ENCODE results near the gene ITPK1.

Gene ITPK1

DNA sequence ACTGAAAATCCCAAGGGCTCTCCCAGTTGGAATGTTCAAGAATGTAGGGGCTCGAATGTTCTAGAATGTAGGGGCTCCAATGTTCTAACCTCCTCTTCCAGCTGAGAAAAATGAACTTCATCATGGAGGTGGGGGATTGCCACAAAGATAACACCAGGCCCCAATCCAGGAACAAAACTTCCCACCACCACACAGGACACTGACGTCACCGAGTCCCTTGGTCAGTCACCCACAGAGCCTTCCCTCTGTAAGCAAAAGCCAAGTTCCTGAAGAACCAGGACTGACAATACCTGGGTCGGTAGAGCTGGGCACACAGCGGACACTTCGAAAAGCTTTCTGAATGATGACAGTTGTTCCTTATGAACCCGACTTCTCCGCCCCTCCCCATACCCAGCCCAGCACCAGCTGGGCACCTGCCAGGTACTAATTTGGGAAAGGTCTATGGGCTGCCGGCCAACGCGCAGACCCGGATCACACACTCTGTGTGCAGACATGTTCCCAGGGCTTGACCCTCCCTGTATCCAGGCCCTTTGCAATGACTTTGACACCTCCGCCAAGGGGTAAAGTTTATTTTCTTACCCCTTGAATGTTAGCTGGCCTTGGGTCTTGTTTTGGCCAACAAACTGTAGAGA is 18.9 kb downstream of the ITPK1 start:
- TF ChIP-seq EP300 (IDR thresholded peaks at IDR 0.05; ENCODE audit: borderline replicate concordance) (no peak), RAD21 (IDR thresholded peaks at IDR 0.05; ENCODE audit: low read depth) (no peak), YY1 (IDR thresholded peaks at IDR 0.05; ENCODE audit: low read depth) (no peak), EGR1 (IDR thresholded peaks at IDR 0.05) (no peak), NFIC (IDR thresholded peaks at IDR 0.05) (no peak)

DNA sequence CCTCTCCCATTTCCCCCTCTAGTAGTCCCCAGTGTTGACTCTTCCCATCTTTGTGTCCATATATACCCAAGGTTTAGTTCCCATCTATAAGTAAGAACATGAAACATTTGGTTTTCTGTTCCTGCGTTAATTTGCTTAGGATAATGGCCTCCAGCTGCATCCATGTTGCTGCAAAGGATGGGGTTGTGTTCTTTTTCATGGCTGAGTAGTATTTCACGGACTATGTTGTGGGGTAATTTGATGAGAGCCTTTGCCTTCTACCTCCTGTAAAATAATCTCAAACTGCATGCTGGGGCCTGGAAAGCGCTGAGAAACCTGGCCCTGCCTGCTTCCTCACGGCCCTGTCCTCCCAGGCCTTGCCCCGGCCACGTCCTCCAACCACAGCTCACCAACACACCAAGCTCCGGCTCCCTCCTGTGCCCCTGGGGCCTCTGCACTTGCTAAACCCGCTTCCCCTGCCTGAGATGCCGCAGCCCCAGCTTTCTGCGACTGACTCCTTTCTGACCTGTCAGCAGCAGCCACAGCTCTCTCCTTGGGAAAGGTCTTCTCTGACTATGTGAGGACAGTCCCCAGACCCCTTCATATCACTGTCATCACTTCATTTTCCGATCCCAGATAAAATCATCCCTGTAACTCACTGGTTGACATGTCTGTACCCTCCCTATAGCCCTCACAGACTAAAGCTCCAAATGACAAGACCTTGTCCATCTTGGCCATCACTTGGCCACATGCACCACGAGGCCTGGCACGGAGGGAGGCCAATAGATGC is 19.8 kb downstream of the ITPK1 start:
- TF ChIP-seq EGR1 (IDR thresholded peaks at IDR 0.05), result no peak
- TF ChIP-seq TEAD4 (IDR thresholded peaks at IDR 0.05), result no peak
- TF ChIP-seq YY1 (IDR thresholded peaks at IDR 0.05; ENCODE audit: low read depth), result no peak
- TF ChIP-seq TCF12 (IDR thresholded peaks at IDR 0.05; ENCODE audit: low read depth), result no peak
- TF ChIP-seq RAD21 (IDR thresholded peaks at IDR 0.05; ENCODE audit: low read depth), result no peak
- no peak for TF ChIP-seq EP300 (IDR thresholded peaks at IDR 0.05; ENCODE audit: borderline replicate concordance)
- no peak for TF ChIP-seq FOXM1 (IDR thresholded peaks at IDR 0.05; ENCODE audit: borderline replicate concordance, low read depth)
- TF ChIP-seq NFIC (IDR thresholded peaks at IDR 0.05), result no peak

DNA sequence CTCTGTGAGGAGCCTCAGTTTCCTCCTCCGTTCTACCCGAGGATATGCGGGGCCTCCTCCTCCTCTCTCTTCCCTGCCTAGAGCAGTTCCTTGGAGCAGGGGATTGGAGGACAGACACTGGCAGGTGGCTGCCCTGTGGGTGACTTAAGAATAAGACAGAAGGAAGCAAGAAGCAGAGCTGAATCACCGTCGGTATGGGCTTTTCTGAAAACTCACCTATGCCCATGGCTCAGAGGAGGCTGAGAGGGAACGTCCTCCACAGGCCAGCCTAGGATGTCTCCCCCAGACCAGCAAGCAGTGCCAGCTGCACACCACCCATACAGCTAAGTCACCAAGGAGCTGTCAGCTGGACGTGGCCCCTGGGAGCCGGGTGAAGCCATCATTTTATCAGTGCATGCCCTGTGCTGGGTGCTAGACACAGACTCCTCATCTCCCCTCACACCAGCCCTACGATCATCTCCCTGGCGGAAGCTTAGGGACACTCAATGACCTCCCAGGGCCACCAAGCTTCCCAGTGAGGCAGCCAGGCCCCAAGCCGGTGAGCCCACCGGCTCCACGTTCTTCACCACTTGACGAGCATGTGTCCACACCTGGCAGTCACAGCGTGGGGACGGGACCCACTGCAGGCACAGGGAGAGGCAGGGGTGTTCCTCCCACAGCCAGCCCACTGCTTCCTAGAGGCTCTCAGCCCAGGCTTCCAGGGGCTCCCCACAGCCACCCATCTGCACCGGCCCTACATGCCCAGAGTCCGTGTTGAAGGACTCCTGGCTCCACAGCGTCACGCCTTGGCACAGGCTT is 21.4 kb downstream of the ITPK1 start:
- TF ChIP-seq NFIC (IDR thresholded peaks at IDR 0.05) (no peak), ZBTB7A (IDR thresholded peaks at IDR 0.05; ENCODE audit: low read depth) (no peak), TEAD4 (IDR thresholded peaks at IDR 0.05) (no peak), RAD21 (IDR thresholded peaks at IDR 0.05; ENCODE audit: low read depth) (no peak), EP300 (IDR thresholded peaks at IDR 0.05; ENCODE audit: borderline replicate concordance) (no peak), FOXM1 (IDR thresholded peaks at IDR 0.05; ENCODE audit: borderline replicate concordance, low read depth) (no peak), CEBPB (IDR thresholded peaks at IDR 0.05) (no peak), YY1 (IDR thresholded peaks at IDR 0.05; ENCODE audit: low read depth) (no peak), REST (IDR thresholded peaks at IDR 0.05; ENCODE audit: low read depth) (no peak)
- TF ChIP-seq, protein P1, sequence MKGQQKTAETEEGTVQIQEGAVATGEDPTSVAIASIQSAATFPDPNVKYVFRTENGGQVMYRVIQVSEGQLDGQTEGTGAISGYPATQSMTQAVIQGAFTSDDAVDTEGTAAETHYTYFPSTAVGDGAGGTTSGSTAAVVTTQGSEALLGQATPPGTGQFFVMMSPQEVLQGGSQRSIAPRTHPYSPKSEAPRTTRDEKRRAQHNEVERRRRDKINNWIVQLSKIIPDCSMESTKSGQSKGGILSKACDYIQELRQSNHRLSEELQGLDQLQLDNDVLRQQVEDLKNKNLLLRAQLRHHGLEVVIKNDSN (IDR thresholded peaks at IDR 0.05), result no peak

DNA sequence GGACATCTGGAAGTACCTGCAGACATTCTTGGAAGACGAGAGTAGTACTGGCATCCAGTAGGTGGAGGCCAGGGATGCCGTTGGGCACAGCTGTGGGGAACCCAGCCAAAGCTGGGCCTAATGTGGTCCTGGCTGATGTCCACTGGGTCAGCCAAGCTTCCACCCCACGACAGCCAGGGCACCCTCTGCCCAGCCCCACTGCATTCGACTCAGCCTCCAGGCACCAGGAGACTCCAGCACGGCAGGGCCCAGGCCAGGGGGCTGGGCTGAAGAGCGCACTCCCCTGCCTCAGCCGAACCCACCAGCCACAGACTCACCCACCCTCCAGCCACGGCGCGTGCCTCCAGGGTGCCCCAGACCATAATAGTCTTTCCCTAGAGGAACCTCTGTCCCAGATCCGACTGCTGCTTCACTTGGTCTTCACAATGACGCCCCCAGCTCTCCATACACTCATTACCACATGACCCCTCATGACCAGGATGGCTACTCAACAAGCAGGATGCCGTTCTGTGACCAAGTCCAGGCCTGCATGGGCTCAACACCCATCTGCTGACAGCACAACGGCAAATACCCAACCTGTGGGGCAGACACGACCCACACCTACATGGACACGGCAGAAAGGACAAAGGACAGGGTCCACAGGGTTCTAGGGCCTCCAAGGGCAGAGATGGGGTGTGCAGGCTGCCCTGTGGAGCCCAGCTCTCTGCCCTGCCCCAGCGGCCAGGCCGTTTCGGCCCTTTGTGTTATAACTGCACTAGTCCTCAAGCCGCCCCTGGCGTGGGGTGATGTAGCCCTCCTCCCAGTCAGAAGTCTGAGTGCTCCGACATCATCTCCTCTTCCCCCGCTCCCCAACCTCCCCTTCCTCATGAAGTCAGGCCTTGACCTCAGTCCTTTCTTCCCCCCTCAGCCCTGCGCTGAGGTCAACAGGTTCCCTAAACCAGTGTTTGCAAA is 22.8 kb downstream of the ITPK1 start:
- TF ChIP-seq REST (IDR thresholded peaks at IDR 0.05; ENCODE audit: low read depth), result no peak
- no peak for TF ChIP-seq RAD21 (IDR thresholded peaks at IDR 0.05; ENCODE audit: low read depth)
- no peak for TF ChIP-seq EGR1 (IDR thresholded peaks at IDR 0.05)
- no peak for TF ChIP-seq EP300 (IDR thresholded peaks at IDR 0.05; ENCODE audit: borderline replicate concordance)
- no peak for TF ChIP-seq FOXM1 (IDR thresholded peaks at IDR 0.05; ENCODE audit: borderline replicate concordance, low read depth)

GRCh38 chr14:93091666-93092065 is 24.1 kb downstream of the ITPK1 start:
- no peak for TF ChIP-seq TCF12 (IDR thresholded peaks at IDR 0.05; ENCODE audit: low read depth)
- TF ChIP-seq CREB1 (IDR thresholded peaks at IDR 0.05; ENCODE audit: low read depth), result no peak
- TF ChIP-seq EP300 (IDR thresholded peaks at IDR 0.05; ENCODE audit: borderline replicate concordance), result no peak
- no peak for TF ChIP-seq TEAD4 (IDR thresholded peaks at IDR 0.05)
- no peak for TF ChIP-seq CEBPB (IDR thresholded peaks at IDR 0.05)
- no peak for TF ChIP-seq ZBTB7A (IDR thresholded peaks at IDR 0.05; ENCODE audit: low read depth)

All from Ishikawa (cell line).